ENCODE results near the gene KCNQ4. TPM values are rescaled to one million over a fixed set of nuclear protein-coding genes. Genes with fewer than 3 reads are reported as not detected.
A peak's percentile ranks its signal among the peaks of the same experiment; 100 is the strongest.

The KCNQ4 gene
- polyA plus RNA-seq, 3 donors = 0.67 to 0.88 (median 0.70) TPM

- no peak overlapping the region for H3K27ac ChIP-seq (ENCODE audit: low read depth, low read length)
- WGBS, 3 donors = 74 to 82% (median 76%) methylated on average over 3 of the region's 3 CpGs
Observed at GRCh38 chr1:40806240-40806639, 22.7 kb downstream of the KCNQ4 start.

- no peak overlapping the region for H3K27ac ChIP-seq (ENCODE audit: low read depth, low read length)
- 60 to 80% (median 71%) methylated on average over 20 of the region's 20 CpGs for WGBS, 3 donors
Observed at GRCh38 chr1:40806731-40807695, 23.4 kb downstream of the KCNQ4 start.

- H3K27ac ChIP-seq (ENCODE audit: low read depth, low read length) = no peak overlapping the region
- 65 to 73% (median 72%) methylated on average over 3 of the region's 3 CpGs for WGBS, 3 donors
Observed at GRCh38 chr1:40808002-40808401, 24.4 kb downstream of the KCNQ4 start.

- no peak overlapping the region for H3K27ac ChIP-seq (ENCODE audit: low read depth, low read length)
Observed at GRCh38 chr1:40808444-40808843, 24.9 kb downstream of the KCNQ4 start.

GRCh38 chr1:40808909-40809308 is 25.3 kb downstream of the KCNQ4 start:
- H3K27ac ChIP-seq (ENCODE audit: low read depth, low read length) = no peak overlapping the region
- WGBS, 3 donors = 61 to 76% (median 72%) methylated on average over 6 of the region's 6 CpGs

More at GRCh38 chr1:40808444-40808843, 24.9 kb downstream of the KCNQ4 start:
- WGBS, 3 donors = 60 to 69% (median 67%) methylated on average over 3 of the region's 3 CpGs

GRCh38 chr1:40810927-40811326 is 27.3 kb downstream of the KCNQ4 start:
- WGBS, 3 donors = 89 to 93% (median 92%) methylated on average over 5 of the region's 5 CpGs

GRCh38 chr1:40815420-40815819 is 31.8 kb downstream of the KCNQ4 start:
- 67 to 77% (median 73%) methylated on average over 9 of the region's 9 CpGs for WGBS, 3 donors

More at GRCh38 chr1:40810927-40811326, 27.3 kb downstream of the KCNQ4 start:
- no peak overlapping the region for H3K27ac ChIP-seq (ENCODE audit: low read depth, low read length)

GRCh38 chr1:40817791-40818263 is 34.2 kb downstream of the KCNQ4 start:
- WGBS, 3 donors = 36 to 45% (median 38%) methylated on average over 19 of the region's 19 CpGs

More at GRCh38 chr1:40815420-40815819, 31.8 kb downstream of the KCNQ4 start:
- no peak overlapping the region for H3K27ac ChIP-seq (ENCODE audit: low read depth, low read length)

GRCh38 chr1:40818264-40818961 is 34.8 kb downstream of the KCNQ4 start:
- WGBS, 3 donors = 2 to 9% (median 3%) methylated on average over 57 to 59 of the region's 59 CpGs
- no peak overlapping the region for H3K27ac ChIP-seq (ENCODE audit: low read depth, low read length)

More at GRCh38 chr1:40817791-40818263, 34.2 kb downstream of the KCNQ4 start:
- no peak overlapping the region for H3K27ac ChIP-seq (ENCODE audit: low read depth, low read length)

GRCh38 chr1:40819101-40819500 is 35.5 kb downstream of the KCNQ4 start:
- WGBS, 3 donors = 48 to 70% (median 51%) methylated on average over 19 to 26 of the region's 26 CpGs
- H3K27ac ChIP-seq (ENCODE audit: low read depth, low read length) = no peak overlapping the region

GRCh38 chr1:40820251-40820797 is 36.7 kb downstream of the KCNQ4 start:
- no peak overlapping the region for H3K27ac ChIP-seq (ENCODE audit: low read depth, low read length)
- 88 to 91% (median 89%) methylated on average over 3 of the region's 3 CpGs for WGBS, 3 donors

- 60 to 75% (median 68%) methylated on average over 6 of the region's 6 CpGs for WGBS, 3 donors
- H3K27ac ChIP-seq (ENCODE audit: low read depth, low read length) = no peak overlapping the region
Observed at GRCh38 chr1:40820911-40821693, 37.5 kb downstream of the KCNQ4 start.

- WGBS, 3 donors = 94 to 97% (median 96%) methylated on average over 12 of the region's 12 CpGs
- no peak overlapping the region for H3K27ac ChIP-seq (ENCODE audit: low read depth, low read length)
Observed at GRCh38 chr1:40822890-40823289, 39.3 kb downstream of the KCNQ4 start.

GRCh38 chr1:40823345-40823744 is 39.8 kb downstream of the KCNQ4 start:
- 84 to 92% (median 92%) methylated on average over 4 of the region's 4 CpGs for WGBS, 3 donors
- no peak overlapping the region for H3K27ac ChIP-seq (ENCODE audit: low read depth, low read length)

- WGBS, 3 donors = 86 to 96% (median 92%) methylated on average over 6 to 17 of the region's 17 CpGs
- H3K27ac ChIP-seq (ENCODE audit: low read depth, low read length) = peak overlapping the region; percentile 9
Observed at GRCh38 chr1:40823983-40824382, 40.4 kb downstream of the KCNQ4 start.

GRCh38 chr1:40824591-40825434 is 41.2 kb downstream of the KCNQ4 start:
- no peak overlapping the region for H3K27ac ChIP-seq (ENCODE audit: low read depth, low read length)
- WGBS, 3 donors = 69 to 75% (median 73%) methylated on average over 18 of the region's 18 CpGs

- WGBS, 3 donors = 54 to 75% (median 57%) methylated on average over 3 of the region's 3 CpGs
- H3K27ac ChIP-seq (ENCODE audit: low read depth, low read length) = no peak overlapping the region
Observed at GRCh38 chr1:40825435-40825788, 41.8 kb downstream of the KCNQ4 start.
